Measurements from ENCODE around the gene PSMD7. TPM values are rescaled to one million over a fixed set of nuclear protein-coding genes. Genes with fewer than 3 reads are reported as not detected.

The PSMD7 gene
- total and polyA plus RNA-seq, 3 experiments from 2014 or later: 120 to 136 (median 126) TPM

DNA sequence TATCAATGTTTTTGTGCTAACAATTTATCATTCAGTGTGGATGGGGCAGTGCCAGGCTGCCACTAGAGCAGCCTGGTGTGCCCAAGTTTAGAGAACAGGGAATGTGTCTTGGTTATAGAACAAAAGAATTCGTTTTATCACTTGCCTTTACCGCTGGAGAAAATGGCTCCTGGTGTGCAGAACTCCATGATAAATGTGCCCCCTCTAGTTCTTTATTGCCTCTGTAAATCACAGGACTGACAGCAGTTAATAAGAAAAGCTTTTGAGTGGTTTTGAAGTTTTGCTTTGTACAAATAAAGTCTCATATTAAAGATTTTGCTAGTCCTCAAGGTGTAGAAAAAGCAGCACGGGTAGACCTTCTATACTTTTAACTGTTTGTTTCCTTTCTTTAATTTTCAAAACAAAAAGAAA is 28.2 kb upstream of the PSMD7 start:
- no peaks in the 10 kb centered on the region for H3K9me3 Mint-ChIP-seq
- no peak overlapping the region for H3K27ac Mint-ChIP-seq
- no peak overlapping the region for H3K4me3 Mint-ChIP-seq
- POLR2A ChIA-PET: no interaction called here
- CTCF ChIA-PET: no interaction called here
- no peak overlapping the region for H3K27ac ChIP-seq (ENCODE audit: low read depth, low read length)
- no peaks in the 10 kb centered on the region for H3K9me3 ChIP-seq (ENCODE audit: low read length)
- H3K36me3 Mint-ChIP-seq: peaks cover 0 to 2% (median 0%) of the 10 kb centered on the region in 3 donors
- no peak overlapping the region for H3K4me3 ChIP-seq (ENCODE audit: low read length)
- DNase-seq: no peak
- no peaks in the 10 kb centered on the region for H3K27me3 ChIP-seq (ENCODE audit: insufficient read depth, low read length, poor library complexity, severe bottlenecking)
- H3K36me3 ChIP-seq (ENCODE audit: insufficient read depth, low read length): no peaks in the 10 kb centered on the region
- no peaks in the 10 kb centered on the region for H3K4me1 Mint-ChIP-seq
- no peaks in the 10 kb centered on the region for H3K4me1 ChIP-seq (ENCODE audit: insufficient read depth, low read length)
- H3K27me3 Mint-ChIP-seq: peaks cover 6 to 29% of the 10 kb centered on the region in 2 donors

DNA sequence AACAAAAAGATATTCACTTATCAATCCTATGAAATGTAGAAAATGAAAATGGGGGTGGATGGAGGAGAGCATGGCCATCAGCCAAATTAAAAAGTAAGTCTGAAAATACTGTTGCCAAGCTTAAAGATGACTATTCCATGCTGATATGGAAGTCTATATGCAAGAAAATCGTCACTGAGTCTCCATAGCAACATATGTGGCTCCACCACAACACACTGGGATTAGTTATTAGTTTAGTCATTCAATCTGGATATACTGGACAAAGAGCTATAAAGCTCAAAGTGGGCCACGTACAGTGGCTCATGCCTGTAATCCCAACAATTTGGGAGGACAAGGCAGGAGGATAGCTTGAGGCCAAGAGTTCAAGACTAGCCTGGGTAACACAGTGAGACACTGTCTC is 24.7 kb upstream of the PSMD7 start:
- Mint-ChIP-seq H3K9me3 (peaks cover 0 to 3% (median 0%) of the 10 kb centered on the region in 5 donors), H3K27ac (no peak overlapping the region), H3K4me1 (no peaks in the 10 kb centered on the region), H3K36me3 (peaks cover 0 to 5% (median 0%) of the 10 kb centered on the region in 3 donors), H3K27me3 (peaks cover 13 to 42% of the 10 kb centered on the region in 2 donors), H3K4me3 (no peak overlapping the region)
- H3K9me3 ChIP-seq (ENCODE audit: low read length): no peaks in the 10 kb centered on the region
- CTCF ChIA-PET: no interaction called here
- POLR2A ChIA-PET: no interaction called here
- H3K27me3 ChIP-seq (ENCODE audit: insufficient read depth, low read length, poor library complexity, severe bottlenecking): peaks cover 3% of the 10 kb centered on the region
- H3K27ac ChIP-seq (ENCODE audit: low read depth, low read length): no peak overlapping the region
- no peak for DNase-seq
- no peak overlapping the region for H3K4me3 ChIP-seq (ENCODE audit: low read length)
- H3K4me1 ChIP-seq (ENCODE audit: insufficient read depth, low read length): no peaks in the 10 kb centered on the region
- no peaks in the 10 kb centered on the region for H3K36me3 ChIP-seq (ENCODE audit: insufficient read depth, low read length)

DNA sequence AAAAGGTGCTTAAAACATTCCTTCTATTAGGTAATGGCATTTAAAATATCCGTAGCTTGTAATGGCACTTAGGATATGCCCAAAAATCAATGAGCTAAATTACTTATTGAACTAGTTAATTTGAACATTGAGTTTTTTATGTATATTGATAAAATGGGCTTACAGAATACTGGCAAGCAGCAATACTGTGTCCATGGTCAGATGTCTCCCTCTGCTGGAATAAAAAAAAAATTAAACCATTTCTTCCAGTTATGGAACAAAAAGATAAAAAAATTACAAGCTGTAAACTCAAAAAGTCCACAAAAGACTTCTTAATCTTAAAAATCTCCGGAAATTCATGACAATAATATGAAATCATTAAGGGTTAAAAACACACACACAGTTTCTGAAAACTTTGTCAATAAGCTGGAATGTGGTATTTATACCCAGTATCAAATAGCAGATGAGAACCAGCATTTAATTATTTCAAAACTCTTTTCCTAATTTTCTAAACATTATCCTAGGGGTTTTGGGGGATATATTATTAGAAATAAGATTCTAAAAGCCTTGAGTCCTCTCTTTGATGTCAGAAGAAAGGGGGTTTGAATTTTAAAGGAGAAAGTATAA is 21.5 kb upstream of the PSMD7 start:
- no peak for DNase-seq
- H3K4me1 ChIP-seq (ENCODE audit: insufficient read depth, low read length): no peaks in the 10 kb centered on the region
- H3K9me3 Mint-ChIP-seq: peaks cover 6 to 17% (median 14%) of the 10 kb centered on the region in 5 donors
- no peak overlapping the region for H3K27ac Mint-ChIP-seq
- no peak overlapping the region for H3K4me3 Mint-ChIP-seq
- H3K27me3 ChIP-seq (ENCODE audit: insufficient read depth, low read length, poor library complexity, severe bottlenecking): peaks cover 3% of the 10 kb centered on the region
- peaks cover 15 to 50% of the 10 kb centered on the region in 2 donors for H3K27me3 Mint-ChIP-seq
- no peaks in the 10 kb centered on the region for H3K36me3 ChIP-seq (ENCODE audit: insufficient read depth, low read length)
- POLR2A ChIA-PET: no interaction called here
- H3K4me1 Mint-ChIP-seq: no peaks in the 10 kb centered on the region
- CTCF ChIA-PET: no interaction called here
- no peak overlapping the region for H3K27ac ChIP-seq (ENCODE audit: low read depth, low read length)
- H3K9me3 ChIP-seq (ENCODE audit: low read length): no peaks in the 10 kb centered on the region
- H3K36me3 Mint-ChIP-seq: peaks cover 0 to 12% (median 5%) of the 10 kb centered on the region in 3 donors
- H3K4me3 ChIP-seq (ENCODE audit: low read length): no peak overlapping the region

DNA sequence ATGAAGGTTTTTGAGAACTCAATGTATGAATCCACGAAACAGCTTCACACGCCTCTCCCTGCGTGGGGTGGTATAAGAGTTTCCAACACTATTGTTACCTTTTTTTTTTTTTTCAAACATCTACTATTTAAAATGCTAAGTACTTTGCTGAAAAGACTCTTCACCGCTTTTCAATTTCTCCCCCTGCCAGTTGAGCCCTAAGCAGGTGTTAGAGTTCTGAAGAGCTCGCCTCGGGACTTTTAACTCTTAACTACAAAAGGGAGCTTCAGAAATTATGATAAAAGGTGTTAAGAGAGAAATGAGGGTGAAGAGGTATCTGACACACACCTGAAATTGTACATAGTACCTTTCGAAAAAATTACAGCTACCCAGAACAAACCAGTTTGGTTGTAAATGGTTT is 20.9 kb upstream of the PSMD7 start:
- H3K4me1 Mint-ChIP-seq: no peaks in the 10 kb centered on the region
- Histone ChIP-seq H3K9me3 (ENCODE audit: low read length) (no peaks in the 10 kb centered on the region), H3K27me3 (ENCODE audit: insufficient read depth, low read length, poor library complexity, severe bottlenecking) (peaks cover 3% of the 10 kb centered on the region), H3K27ac (ENCODE audit: low read depth, low read length) (no peak overlapping the region), H3K4me1 (ENCODE audit: insufficient read depth, low read length) (no peaks in the 10 kb centered on the region), H3K4me3 (ENCODE audit: low read length) (no peak overlapping the region), H3K36me3 (ENCODE audit: insufficient read depth, low read length) (no peaks in the 10 kb centered on the region)
- peaks cover 6 to 19% (median 15%) of the 10 kb centered on the region in 5 donors for H3K9me3 Mint-ChIP-seq
- H3K36me3 Mint-ChIP-seq: peaks cover 0 to 12% (median 5%) of the 10 kb centered on the region in 3 donors
- H3K4me3 Mint-ChIP-seq: no peak overlapping the region
- no peak for DNase-seq
- ChIA-PET POLR2A (no interaction called here), CTCF (no interaction called here)
- H3K27me3 Mint-ChIP-seq: peaks cover 19 to 55% of the 10 kb centered on the region in 2 donors
- no peak overlapping the region for H3K27ac Mint-ChIP-seq

DNA sequence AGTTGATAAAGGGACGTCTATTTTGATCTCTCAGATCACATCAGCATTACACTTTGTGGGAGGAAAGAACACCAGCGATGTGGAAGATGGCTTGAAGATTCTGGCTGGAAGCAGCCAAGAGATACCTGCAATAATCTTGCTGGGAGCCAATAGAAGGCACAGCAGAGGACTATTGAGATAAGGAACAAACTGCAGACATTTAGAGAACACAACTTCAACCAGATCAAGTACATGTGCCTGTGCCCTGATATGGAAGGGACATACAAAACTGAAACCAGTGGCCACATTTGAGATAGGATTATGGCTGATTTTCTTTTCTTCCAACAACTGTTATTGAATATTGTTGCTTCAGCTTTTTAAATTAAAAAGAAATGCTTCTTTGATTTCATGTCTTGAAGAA is 18.6 kb upstream of the PSMD7 start:
- no peak for DNase-seq
- peaks cover 3% of the 10 kb centered on the region for H3K27me3 ChIP-seq (ENCODE audit: insufficient read depth, low read length, poor library complexity, severe bottlenecking)
- no peak overlapping the region for H3K4me3 ChIP-seq (ENCODE audit: low read length)
- H3K36me3 Mint-ChIP-seq: peaks cover 0 to 12% (median 5%) of the 10 kb centered on the region in 3 donors
- no peak overlapping the region for H3K27ac Mint-ChIP-seq
- POLR2A ChIA-PET: no interaction called here
- H3K27me3 Mint-ChIP-seq: peaks cover 18 to 39% of the 10 kb centered on the region in 2 donors
- CTCF ChIA-PET: no interaction called here
- no peaks in the 10 kb centered on the region for H3K4me1 ChIP-seq (ENCODE audit: insufficient read depth, low read length)
- no peaks in the 10 kb centered on the region for H3K36me3 ChIP-seq (ENCODE audit: insufficient read depth, low read length)
- H3K4me1 Mint-ChIP-seq: no peaks in the 10 kb centered on the region
- H3K4me3 Mint-ChIP-seq: no peak overlapping the region
- no peaks in the 10 kb centered on the region for H3K9me3 ChIP-seq (ENCODE audit: low read length)
- peaks cover 6 to 19% (median 17%) of the 10 kb centered on the region in 5 donors for H3K9me3 Mint-ChIP-seq
- no peak overlapping the region for H3K27ac ChIP-seq (ENCODE audit: low read depth, low read length)

DNA sequence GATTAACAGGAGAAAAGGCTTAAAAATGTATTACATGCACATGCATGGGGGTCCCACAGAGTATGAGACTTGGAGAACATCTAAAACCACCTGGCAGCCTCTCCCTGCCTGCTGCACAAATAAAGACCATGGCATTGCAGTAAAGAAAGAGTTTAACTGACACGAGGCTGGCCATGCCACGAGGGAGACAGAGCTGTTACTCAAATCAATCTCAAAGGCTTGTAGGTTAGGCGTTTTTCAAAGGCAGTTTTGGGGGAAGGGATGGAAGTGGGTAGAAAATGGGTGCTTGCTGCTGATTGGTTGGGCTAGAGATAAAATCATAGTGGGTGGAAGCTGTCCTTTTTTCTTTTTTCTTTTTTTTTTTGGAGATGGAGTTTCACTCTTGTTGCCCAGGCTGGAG is 17.3 kb upstream of the PSMD7 start:
- H3K27me3 Mint-ChIP-seq: peaks cover 10 to 30% of the 10 kb centered on the region in 2 donors
- no peak overlapping the region for H3K4me3 ChIP-seq (ENCODE audit: low read length)
- POLR2A ChIA-PET: no interaction called here
- peaks cover 3% of the 10 kb centered on the region for H3K27me3 ChIP-seq (ENCODE audit: insufficient read depth, low read length, poor library complexity, severe bottlenecking)
- H3K36me3 Mint-ChIP-seq: peaks cover 0 to 8% (median 5%) of the 10 kb centered on the region in 3 donors
- DNase-seq: no peak
- H3K27ac Mint-ChIP-seq: no peak overlapping the region
- H3K36me3 ChIP-seq (ENCODE audit: insufficient read depth, low read length): no peaks in the 10 kb centered on the region
- H3K9me3 ChIP-seq (ENCODE audit: low read length): no peaks in the 10 kb centered on the region
- H3K4me1 ChIP-seq (ENCODE audit: insufficient read depth, low read length): no peaks in the 10 kb centered on the region
- H3K4me1 Mint-ChIP-seq: no peaks in the 10 kb centered on the region
- H3K9me3 Mint-ChIP-seq: peaks cover 6 to 19% (median 17%) of the 10 kb centered on the region in 5 donors
- CTCF ChIA-PET: no interaction called here
- H3K4me3 Mint-ChIP-seq: no peak overlapping the region
- no peak overlapping the region for H3K27ac ChIP-seq (ENCODE audit: low read depth, low read length)

DNA sequence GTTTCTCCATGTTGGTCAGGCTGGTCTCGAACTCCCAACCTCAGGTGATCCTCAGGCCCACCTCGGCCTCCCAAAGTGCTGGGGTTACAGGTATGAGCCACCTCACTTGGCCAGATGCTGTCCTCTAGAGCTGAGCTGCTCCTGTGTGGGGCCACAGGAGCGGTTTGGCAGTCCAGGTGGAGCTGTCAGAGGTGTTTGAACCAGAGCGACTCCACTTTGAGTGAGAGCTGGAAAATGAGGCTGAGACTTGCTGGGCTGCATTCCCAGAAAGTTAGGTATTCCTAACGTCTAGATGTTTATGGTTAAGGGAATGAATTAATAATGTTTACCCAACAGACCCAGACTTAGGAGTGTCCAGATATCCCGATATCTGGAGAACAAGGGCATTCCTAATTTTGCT is 16.8 kb upstream of the PSMD7 start:
- Mint-ChIP-seq H3K9me3 (peaks cover 6 to 19% (median 17%) of the 10 kb centered on the region in 5 donors), H3K4me1 (no peaks in the 10 kb centered on the region), H3K27me3 (peaks cover 10 to 25% of the 10 kb centered on the region in 2 donors), H3K36me3 (peaks cover 0 to 8% (median 5%) of the 10 kb centered on the region in 3 donors), H3K4me3 (no peak overlapping the region), H3K27ac (no peak overlapping the region)
- ChIA-PET CTCF (no interaction called here), POLR2A (no interaction called here)
- Histone ChIP-seq H3K27me3 (ENCODE audit: insufficient read depth, low read length, poor library complexity, severe bottlenecking) (peaks cover 3% of the 10 kb centered on the region), H3K9me3 (ENCODE audit: low read length) (no peaks in the 10 kb centered on the region), H3K4me1 (ENCODE audit: insufficient read depth, low read length) (no peaks in the 10 kb centered on the region), H3K27ac (ENCODE audit: low read depth, low read length) (no peak overlapping the region), H3K36me3 (ENCODE audit: insufficient read depth, low read length) (no peaks in the 10 kb centered on the region), H3K4me3 (ENCODE audit: low read length) (no peak overlapping the region)
- DNase-seq: no peak

DNA sequence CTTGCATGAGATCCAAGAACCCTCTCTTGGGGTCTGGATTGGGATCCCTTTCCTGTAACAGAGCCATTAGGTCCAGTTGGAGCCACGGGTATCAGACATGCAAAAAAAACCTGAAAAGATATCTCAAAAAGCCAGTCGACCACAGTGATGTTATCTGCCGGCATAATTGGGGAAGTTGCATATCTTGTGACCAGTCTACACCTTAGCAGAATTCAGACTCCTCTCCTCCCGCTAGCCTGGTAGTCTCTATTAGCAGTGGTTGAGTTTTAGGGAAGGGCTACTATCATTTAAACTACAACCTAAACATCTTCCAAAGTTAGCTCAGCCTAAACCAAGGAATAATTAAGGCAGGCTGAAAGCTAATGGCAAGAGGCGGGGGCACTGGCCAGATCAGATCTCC is 16.2 kb upstream of the PSMD7 start:
- H3K4me3 Mint-ChIP-seq: no peak overlapping the region
- no peak overlapping the region for H3K27ac Mint-ChIP-seq
- Histone ChIP-seq H3K27me3 (ENCODE audit: insufficient read depth, low read length, poor library complexity, severe bottlenecking) (peaks cover 3% of the 10 kb centered on the region), H3K27ac (ENCODE audit: low read depth, low read length) (no peak overlapping the region), H3K9me3 (ENCODE audit: low read length) (no peaks in the 10 kb centered on the region), H3K36me3 (ENCODE audit: insufficient read depth, low read length) (no peaks in the 10 kb centered on the region), H3K4me1 (ENCODE audit: insufficient read depth, low read length) (no peaks in the 10 kb centered on the region), H3K4me3 (ENCODE audit: low read length) (no peak overlapping the region)
- POLR2A ChIA-PET: no interaction called here
- peaks cover 0 to 8% (median 5%) of the 10 kb centered on the region in 3 donors for H3K36me3 Mint-ChIP-seq
- peaks cover 6 to 19% (median 17%) of the 10 kb centered on the region in 5 donors for H3K9me3 Mint-ChIP-seq
- no peaks in the 10 kb centered on the region for H3K4me1 Mint-ChIP-seq
- CTCF ChIA-PET: no interaction called here
- DNase-seq: no peak
- peaks cover 10 to 24% of the 10 kb centered on the region in 2 donors for H3K27me3 Mint-ChIP-seq
